HTR-8/SVneo (cell line): ENCODE measurements around the gene MAST4.

ENCODE experiments used
- DNase-seq: peaks from one replicate; pipeline ENCODE4 v3.0.0; 2011; ENCODE audit warnings: low spot score, mixed read lengths; ENCODE audit not compliant: insufficient read length
- FAIRE-seq: peaks from 2 replicates; lab custom pipeline; 2011; peaks lifted over from hg19 to GRCh38; lab: Jason Lieb, UNC

Gene MAST4

DNA sequence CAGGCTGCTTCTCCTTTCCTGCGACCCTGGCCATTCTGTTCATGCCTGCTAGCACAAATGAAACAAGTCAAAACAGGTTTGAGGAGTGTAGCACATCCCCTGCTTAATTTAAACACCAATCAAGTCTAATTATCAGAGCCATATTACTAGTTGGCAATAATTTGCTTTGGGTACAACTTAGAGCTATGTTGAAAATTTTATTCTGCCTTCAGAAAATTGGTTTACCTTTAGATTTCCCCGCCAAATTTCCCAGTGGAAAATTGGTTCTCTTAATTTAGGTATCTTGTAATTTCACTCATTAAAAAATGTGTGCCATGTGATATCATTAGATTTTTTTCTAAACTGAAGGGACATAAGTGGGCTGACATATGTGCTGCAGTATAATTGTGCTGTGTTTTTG, 265.8 kb downstream of the MAST4 start:
- no peak for DNase-seq
- no peak for FAIRE-seq

- no peak for FAIRE-seq
- no peak for DNase-seq
These were observed 267.3 kb downstream of the MAST4 start for GRCh38 chr5:66863243-66864170.

DNA sequence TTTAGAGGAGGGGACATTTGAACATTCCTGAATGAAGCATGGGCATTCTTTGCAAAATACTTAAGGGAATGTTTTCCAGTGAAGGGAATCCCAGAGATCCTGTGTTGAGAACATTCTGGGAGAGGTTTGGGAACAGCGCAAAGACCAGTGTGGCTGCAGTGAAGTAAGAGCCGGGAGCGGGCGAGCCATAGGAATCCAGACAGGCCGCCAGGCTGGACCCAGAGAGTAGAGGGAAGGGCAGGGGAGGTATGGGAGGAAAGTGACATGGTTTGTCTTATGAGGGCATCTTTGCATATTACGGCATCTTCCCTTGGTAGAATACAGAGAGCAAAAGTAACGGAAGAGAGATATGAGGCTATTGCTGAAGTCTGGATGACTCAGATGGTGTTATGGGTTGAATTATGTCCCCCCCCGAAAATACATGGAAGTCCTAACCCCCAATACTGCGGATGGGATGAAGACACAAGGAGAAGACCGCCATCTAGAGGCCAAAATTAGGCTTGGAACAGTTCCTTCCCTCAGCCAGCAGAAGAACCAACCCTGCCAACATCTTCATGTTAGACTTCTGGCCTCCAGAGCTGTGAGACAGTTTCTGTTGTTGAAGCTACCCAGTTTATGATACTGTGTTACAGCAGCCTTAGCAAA, 268.2 kb downstream of the MAST4 start:
- FAIRE-seq: no peak
- no peak for DNase-seq

DNA sequence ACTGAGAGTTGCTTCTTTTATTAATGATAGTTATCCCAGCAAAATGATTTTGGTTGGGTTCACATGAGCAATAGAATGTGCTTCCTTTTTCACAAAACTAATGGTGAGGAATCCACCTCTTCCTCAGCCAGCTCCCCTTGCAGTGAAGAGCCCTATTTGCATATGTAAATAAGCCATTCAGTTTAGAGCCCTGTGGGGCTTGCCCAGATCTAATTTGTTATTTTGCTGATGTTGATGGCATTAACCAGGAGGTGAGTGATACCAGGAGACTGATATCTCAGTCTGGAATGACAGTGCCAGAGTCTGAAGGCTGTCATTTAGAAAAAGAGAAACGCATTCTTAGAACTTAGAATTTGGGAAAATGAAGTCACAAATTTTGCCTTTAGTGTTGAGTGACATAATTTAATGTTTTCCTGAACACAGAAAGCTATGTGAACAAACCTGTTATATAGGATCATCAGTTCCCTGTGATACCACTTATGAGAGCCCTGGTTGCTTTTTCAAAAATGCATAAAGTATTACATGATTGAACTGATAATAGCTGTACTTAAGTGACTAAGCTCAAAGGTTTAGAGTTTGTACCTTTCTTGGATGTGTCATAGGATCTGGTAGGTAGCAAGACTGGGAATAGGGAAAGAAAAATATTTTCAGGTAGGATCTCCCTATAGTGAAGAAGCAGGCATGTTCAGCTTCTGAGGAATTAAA, 271.6 kb downstream of the MAST4 start:
- DNase-seq (no peak), FAIRE-seq (no peak)

GRCh38 chr5:66869347-66869746, 273.2 kb downstream of the MAST4 start:
- FAIRE-seq (no peak), DNase-seq (no peak)

GRCh38 chr5:66870708-66871107, 274.5 kb downstream of the MAST4 start:
- DNase-seq: no peak
- FAIRE-seq: no peak

GRCh38 chr5:66871651-66872050, 275.5 kb downstream of the MAST4 start:
- no peak for FAIRE-seq
- DNase-seq: no peak

DNA sequence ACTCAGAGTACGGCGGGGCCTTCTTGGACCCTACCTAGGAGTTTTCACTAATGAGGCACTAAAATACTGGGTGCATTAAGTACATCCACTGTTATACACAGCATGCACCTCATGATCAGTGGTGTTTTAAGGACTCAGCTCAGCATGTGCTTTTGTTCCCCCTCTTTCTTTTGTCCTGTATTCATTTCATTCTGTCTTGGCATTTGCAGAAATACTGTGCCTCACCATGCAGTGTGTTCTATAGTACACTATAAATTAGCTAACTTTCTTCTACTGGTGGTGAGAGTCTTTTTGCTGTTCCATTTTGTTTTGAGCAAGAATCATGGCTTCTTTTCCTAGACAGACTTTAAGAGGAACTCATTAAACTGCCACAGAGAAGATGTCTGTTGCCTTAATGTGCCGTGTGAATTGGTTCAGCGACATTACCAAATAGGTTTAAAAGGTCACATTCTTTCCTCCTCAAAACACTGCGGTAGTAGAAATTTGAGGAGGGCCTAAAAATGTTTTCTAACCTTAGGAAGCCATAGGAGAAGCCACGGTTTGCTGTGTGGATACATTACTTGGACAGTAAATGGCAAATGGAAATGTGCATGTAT, 276.6 kb downstream of the MAST4 start:
- FAIRE-seq (no peak), DNase-seq (no peak)

DNA sequence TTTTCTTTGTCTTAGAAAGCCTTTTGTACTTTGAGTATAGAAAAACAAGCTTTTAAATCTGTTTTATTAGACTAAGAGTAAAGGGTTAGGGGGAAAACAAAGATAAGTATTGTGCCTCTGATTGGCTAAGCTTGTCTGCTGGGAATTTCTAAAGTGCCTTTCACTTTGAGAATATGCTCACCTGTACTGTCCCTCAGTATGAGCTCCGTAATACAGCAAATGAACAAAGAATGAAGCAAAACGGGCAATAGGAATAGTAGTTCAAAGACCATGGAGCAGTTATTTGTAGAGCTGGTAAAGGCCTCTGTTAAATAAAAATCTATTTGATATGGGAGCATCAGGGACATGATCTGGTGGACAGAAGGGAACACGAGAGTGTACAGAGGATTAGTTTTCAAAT, 277.8 kb downstream of the MAST4 start:
- no peak for FAIRE-seq
- no peak for DNase-seq

DNA sequence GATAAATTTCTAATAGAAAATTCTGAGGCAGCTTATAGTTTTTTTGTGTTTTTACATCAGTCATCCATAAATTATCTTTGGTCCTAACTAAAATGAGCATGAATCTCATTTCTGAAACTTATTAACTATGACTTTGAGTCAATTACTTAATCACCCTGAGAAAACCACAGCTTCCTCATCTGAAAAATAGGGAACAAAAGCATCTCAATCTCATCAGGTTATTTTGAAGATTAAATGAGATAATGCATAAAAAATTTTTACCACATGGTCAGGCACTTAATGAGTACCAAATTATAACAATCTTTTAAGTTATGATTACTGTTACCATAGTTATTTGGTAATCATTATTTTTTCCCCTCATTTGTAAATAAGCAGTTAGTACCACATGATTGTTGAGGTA, 279.1 kb downstream of the MAST4 start:
- no peak for FAIRE-seq
- DNase-seq: no peak

DNA sequence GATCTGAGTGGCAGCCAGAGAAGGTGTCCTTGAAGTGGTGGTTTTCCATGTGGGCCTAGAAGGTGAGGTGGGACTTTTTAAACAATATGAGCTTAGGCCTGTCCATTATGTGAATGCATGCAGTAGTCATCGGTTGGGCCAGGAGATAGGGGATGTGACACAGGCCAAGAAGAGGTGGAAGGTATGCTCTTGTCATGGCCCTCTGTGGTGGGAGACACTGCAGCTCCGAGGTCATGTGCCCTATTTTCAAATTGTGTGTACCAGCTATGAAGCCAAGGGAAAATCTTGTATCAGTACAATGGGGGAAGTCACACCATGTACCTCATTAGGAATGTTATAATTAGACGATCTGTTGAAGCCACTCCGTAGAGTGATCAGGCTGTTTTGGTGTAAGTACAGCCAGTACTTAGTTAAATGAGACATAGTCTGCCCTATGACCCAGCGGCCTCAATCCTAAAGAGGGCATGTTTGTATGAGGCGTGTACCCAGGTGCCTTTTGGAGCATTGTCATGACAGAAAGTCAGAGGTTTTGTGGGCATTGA, 280.1 kb downstream of the MAST4 start:
- FAIRE-seq: no peak
- no peak for DNase-seq

DNA sequence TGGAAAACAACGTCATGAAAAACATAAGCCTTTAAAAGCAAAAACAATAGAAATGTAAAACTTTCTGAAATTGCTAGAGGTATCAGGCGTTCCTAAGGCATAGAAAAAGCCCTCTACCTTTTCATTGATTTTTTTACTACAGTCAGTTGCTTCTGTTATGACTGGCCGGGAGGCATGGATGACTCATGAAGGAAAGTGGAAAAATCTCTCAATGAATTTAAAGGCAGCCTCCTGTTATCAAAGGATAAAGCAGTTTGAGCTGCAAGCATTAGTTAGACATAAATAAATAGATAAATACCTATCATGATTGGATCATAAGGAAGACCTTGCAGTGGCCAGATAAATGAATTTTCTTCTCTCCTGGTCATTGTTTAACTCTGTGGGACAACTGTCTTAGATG, 281.6 kb downstream of the MAST4 start:
- no peak for DNase-seq
- no peak for FAIRE-seq

- FAIRE-seq (no peak), DNase-seq (no peak)
These were observed 284.2 kb downstream of the MAST4 start for GRCh38 chr5:66880401-66880800.

DNA sequence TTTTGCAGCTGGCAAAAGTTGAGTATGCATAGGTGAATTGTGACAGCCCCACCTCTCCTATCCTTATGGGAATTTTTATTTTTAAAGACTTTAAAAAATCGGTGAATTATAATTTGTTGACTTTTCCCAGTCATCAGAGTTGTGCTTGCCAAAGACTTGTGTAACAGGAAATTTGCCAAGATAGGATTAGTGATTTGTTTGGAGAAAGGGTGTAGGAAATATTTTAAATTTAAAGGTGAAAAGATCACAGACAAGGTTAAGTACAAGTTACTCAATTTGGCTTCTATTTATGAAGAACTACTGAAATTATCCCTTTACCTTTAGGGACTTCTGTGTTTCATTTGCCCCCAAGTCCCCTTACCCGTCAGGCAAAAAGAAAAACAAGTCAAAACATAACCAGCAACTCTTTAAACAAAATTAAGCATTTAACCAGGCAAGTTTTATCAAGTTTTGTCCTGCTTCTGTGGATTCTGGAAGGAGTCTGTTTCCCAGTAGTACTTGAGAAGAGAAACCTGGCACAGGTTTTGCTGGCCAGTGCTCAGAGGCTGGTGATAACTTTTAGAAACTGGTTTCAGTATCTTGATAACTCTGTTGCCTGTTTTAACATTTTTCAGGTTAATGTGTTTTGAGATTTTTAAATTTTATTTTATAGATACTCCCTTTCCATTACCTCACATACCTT, 285.4 kb downstream of the MAST4 start:
- DNase-seq: no peak
- no peak for FAIRE-seq

GRCh38 chr5:66882606-66883227, 286.5 kb downstream of the MAST4 start:
- no peak for DNase-seq
- no peak for FAIRE-seq

- no peak for FAIRE-seq
- DNase-seq: no peak
These were observed 288.5 kb downstream of the MAST4 start for GRCh38 chr5:66884564-66885243.

DNA sequence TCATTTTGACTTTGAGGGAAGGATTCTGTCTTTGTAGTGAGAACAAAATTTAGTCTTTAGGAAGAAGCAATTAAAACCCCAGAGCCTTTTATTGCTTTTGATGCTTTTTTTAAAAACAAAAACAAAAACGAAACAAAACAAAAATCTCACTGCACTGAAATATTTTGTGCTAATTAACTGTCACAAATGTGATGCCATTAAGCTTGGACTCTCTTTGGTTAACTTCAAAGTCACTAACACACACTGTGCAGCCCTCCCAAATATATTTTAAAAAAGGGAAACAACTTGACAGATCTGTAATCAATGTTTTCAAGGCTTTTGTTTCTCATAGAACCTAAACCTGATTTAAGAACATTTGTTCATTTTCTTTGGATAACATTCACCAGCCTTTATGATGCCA, 290.7 kb downstream of the MAST4 start:
- DNase-seq (no peak), FAIRE-seq (no peak)

GRCh38 chr5:66888613-66889012, 292.4 kb downstream of the MAST4 start:
- DNase-seq (no peak), FAIRE-seq (no peak)

- FAIRE-seq: no peak
- no peak for DNase-seq
These were observed 292.9 kb downstream of the MAST4 start for GRCh38 chr5:66889056-66889455.
